ENCODE measurements around the gene PEX14.

PEX14 gene

DNA sequence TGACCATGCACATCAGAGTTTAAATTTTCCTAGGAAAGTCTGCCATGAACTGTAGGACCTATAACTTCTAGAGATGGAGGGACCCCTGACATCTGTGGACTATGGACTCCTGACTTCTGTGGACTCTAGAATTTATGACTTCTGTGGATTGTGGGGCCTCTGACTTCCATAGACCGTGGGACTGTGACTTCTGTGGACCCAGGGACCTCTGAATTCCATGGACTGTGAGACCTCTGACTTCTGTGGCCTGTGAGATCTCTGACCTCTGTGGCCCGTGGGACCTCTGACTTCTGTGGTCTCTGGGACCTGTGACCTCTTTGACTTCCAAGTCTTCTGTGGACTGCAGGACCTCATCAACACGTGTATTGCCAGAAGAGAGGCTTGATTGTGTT, 36.7 kb downstream of the PEX14 start:
- TF ChIP-seq, protein P1, sequence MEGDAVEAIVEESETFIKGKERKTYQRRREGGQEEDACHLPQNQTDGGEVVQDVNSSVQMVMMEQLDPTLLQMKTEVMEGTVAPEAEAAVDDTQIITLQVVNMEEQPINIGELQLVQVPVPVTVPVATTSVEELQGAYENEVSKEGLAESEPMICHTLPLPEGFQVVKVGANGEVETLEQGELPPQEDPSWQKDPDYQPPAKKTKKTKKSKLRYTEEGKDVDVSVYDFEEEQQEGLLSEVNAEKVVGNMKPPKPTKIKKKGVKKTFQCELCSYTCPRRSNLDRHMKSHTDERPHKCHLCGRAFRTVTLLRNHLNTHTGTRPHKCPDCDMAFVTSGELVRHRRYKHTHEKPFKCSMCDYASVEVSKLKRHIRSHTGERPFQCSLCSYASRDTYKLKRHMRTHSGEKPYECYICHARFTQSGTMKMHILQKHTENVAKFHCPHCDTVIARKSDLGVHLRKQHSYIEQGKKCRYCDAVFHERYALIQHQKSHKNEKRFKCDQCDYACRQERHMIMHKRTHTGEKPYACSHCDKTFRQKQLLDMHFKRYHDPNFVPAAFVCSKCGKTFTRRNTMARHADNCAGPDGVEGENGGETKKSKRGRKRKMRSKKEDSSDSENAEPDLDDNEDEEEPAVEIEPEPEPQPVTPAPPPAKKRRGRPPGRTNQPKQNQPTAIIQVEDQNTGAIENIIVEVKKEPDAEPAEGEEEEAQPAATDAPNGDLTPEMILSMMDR (IDR thresholded peaks at IDR 0.05; ENCODE audit: unreplicated experiment in 3 of 3), result no peak
- peak overlapping the region in 1 of 3 experiments; percentile 14 for H3K27ac Mint-ChIP-seq
- H3K27me3 Mint-ChIP-seq (ENCODE audit: low read depth), result peaks cover 7% of the 10 kb centered on the region

DNA sequence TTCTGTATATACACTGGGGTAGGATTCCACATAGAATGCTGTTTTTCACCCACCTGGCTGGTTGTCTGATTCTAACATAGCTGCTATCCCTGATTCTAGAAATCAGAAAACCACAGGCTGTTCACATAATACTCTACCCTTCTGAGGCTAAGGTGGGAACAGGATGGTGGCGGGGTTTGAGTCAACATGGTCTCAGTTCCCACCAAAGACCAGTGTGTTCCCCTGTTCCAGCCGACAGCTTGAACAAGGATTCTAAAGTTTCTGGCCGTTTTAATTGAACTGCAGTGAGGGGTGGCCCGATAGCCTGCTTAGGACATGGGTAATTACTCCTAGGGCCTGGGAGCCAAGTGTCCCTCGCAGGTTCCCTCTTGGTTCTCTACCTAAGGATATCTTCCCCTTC, 38.4 kb downstream of the PEX14 start:
- TF ChIP-seq, protein P1 (IDR thresholded peaks at IDR 0.05; ENCODE audit: unreplicated experiment in 3 of 3), result no peak
- Mint-ChIP-seq H3K36me3 (ENCODE audit: low read depth) (no peaks in the 10 kb centered on the region), H3K4me3 (no peak overlapping the region), H3K27ac (no peak overlapping the region), H3K4me1 (peaks cover 50% of the 10 kb centered on the region), H3K27me3 (ENCODE audit: low read depth) (peaks cover 12% of the 10 kb centered on the region), H3K9me3 (no peaks in the 10 kb centered on the region)

More for the DNA sequence above, 36.7 kb downstream of the PEX14 start:
- no peaks in the 10 kb centered on the region for H3K36me3 Mint-ChIP-seq (ENCODE audit: low read depth)
- no peaks in the 10 kb centered on the region for H3K9me3 Mint-ChIP-seq
- peaks cover 52% of the 10 kb centered on the region for H3K4me1 Mint-ChIP-seq
- no peak overlapping the region for H3K4me3 Mint-ChIP-seq

DNA sequence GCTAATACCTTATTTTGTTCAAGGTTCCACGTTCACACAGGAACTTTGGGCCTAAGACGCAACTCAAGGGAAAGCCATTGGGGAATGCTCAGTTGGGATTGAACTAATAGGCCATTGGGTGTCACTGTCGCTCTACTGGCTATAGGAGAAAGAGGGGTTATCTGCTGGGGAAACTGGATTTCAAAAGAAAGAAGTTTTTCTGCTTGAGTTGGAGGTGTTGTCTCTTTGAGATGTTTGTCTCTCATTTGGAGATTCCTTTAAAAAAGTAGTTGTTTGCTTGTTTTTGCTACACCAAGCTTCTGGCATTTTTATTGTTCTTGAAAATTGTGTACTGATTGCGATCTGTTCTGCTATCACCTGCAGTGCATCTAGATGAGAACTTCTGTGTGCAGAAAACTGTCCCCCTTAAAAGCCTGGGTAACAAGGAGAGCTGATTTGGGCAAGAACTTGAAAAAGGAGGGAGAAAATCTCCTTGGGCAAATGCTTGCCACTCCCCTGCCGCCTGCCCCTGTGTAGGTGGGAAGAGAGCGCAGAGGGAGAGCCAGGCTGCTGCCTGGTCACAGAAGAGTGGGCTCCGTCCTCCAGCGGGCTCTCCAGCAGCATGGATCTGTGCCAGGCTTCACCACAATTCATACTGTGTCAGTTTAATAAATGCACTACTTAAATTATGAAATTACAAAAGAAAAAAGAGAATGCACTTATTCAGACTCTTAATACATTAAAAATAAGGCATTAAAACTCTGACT, 39.9 kb downstream of the PEX14 start:
- peaks cover 54% of the 10 kb centered on the region for H3K4me1 Mint-ChIP-seq
- H3K27ac Mint-ChIP-seq, result no peak overlapping the region
- TF ChIP-seq, protein P1 (IDR thresholded peaks at IDR 0.05; ENCODE audit: unreplicated experiment in 3 of 3), result peak; percentile 57 to 67 (median 61)
- peaks cover 11% of the 10 kb centered on the region for H3K27me3 Mint-ChIP-seq (ENCODE audit: low read depth)
- H3K9me3 Mint-ChIP-seq, result no peaks in the 10 kb centered on the region
- no peak overlapping the region for H3K4me3 Mint-ChIP-seq
- no peaks in the 10 kb centered on the region for H3K36me3 Mint-ChIP-seq (ENCODE audit: low read depth)

DNA sequence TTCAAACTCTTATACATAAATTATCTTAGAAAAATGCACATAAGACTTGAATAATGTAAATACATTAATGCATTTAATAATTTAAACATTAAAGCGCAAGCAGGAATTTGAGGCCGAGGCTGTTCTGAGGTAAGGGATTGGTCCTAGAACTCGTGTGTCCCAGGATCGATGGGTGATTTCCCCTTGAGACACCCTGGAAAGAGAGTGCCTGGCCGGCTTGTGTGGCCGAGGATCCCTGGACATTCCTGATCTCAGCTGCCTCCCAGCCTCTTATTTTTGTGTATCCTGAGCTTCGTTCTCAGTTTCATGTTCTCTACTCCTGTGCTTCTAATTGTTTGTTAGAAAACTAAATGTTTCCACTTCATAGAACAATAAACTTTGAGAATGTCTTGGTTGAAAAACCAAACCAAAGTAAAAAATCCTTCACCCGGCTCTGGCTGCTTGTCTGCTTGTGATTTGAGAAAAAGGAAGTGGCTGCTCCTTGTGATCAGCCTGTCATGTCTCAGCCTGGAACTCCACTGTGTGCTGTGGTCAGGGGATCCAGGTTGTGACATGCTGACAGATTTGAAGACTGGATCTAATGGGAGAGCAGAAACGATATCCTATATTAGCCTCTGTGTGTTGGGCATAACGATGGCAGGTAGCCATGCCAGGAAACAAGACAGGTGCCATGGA, 40.7 kb downstream of the PEX14 start:
- no peaks in the 10 kb centered on the region for H3K36me3 Mint-ChIP-seq (ENCODE audit: low read depth)
- H3K9me3 Mint-ChIP-seq, result no peaks in the 10 kb centered on the region
- TF ChIP-seq, protein P1 (IDR thresholded peaks at IDR 0.05; ENCODE audit: unreplicated experiment in 3 of 3), result no peak
- peaks cover 47% of the 10 kb centered on the region for H3K4me1 Mint-ChIP-seq
- peaks cover 8% of the 10 kb centered on the region for H3K27me3 Mint-ChIP-seq (ENCODE audit: low read depth)
- no peak overlapping the region for H3K4me3 Mint-ChIP-seq
- no peak overlapping the region for H3K27ac Mint-ChIP-seq

DNA sequence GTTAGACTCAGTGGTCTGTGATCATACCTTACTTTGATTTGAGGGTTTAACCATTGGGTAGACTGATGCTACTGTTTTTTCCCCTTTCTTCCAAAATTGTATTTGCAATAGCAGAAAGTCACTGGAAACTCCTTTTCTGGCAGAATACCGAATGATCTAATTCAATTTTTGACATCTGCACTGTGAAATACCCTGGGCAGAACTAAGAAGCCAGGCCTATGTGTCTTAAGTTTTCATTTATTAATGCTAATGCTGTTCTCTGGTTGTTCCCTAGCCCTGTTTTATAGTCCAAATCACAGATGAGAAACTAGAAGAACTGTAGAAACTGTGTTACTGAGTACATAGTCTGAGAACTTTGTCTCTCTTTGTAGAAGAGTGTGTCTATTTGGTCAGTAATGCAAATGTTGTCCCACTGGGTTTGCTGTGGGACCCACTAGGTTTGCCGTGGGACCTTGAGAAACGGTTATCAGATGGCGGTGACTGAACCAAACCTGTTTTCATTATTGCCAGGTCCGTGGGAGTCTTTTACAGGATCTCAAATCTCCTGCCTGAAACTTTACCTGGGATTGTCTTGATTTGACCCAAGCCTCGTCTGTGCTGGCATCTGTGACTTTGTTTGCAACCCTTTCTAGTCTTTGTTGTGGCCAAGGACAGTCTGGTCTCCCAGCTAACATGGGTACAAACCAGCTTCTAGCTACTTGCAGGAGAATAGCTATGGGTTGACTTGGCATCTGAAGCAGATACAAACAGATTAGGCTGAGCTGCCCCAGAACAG, 41.4 kb downstream of the PEX14 start:
- no peaks in the 10 kb centered on the region for H3K36me3 Mint-ChIP-seq (ENCODE audit: low read depth)
- H3K4me3 Mint-ChIP-seq, result no peak overlapping the region
- TF ChIP-seq, protein P1 (IDR thresholded peaks at IDR 0.05; ENCODE audit: unreplicated experiment in 3 of 3), result no peak
- H3K4me1 Mint-ChIP-seq, result peaks cover 40% of the 10 kb centered on the region
- no peaks in the 10 kb centered on the region for H3K9me3 Mint-ChIP-seq
- H3K27me3 Mint-ChIP-seq (ENCODE audit: low read depth), result peaks cover 8% of the 10 kb centered on the region
- H3K27ac Mint-ChIP-seq, result no peak overlapping the region
